B cell (primary cell): ENCODE results near the gene FRMD4A. TPM values are rescaled to one million over a fixed set of nuclear protein-coding genes. Genes with fewer than 3 reads are reported as not detected.

Experiments used
- ATAC-seq: fragments of 200-7000 bp; cut with Tn5 transposase; one replicate; pipeline ENCODE4 v1.10.0; 2021; ENCODE audit warnings: low read depth, mild to moderate bottlenecking, moderate number of reproducible peaks, moderate library complexity
- CTCF ChIA-PET: fragments of 350-600 bp; sonication (Branson Sonifier 250); formaldehyde crosslinking; loops from one replicate; lab custom pipeline; 2021; ENCODE audit warnings: antibody characterized with exemption, inconsistent platforms; lab: Charles Lee
- POLR2A ChIA-PET: fragments of 350-600 bp; sonication (Branson Sonifier 250); formaldehyde crosslinking; loops from one replicate; lab custom pipeline; 2021; ENCODE audit warnings: antibody characterized with exemption; lab: Charles Lee
- DNase-seq: peaks from one replicate; pipeline ENCODE4 v3.0.0; 2013
- H2AFZ ChIP-seq: 2 replicates; pipeline ENCODE4 v1.6.1; 2012; ENCODE audit warnings: mild to moderate bottlenecking, low read depth, low read length; ENCODE audit not compliant: insufficient read depth, poor library complexity, severe bottlenecking
- H3K27ac ChIP-seq, 2 donors: 1 replicate in 1 of 2; 2 replicates in 1 of 2; pipeline ENCODE4 v1.5.1; 2012 to 2013; ENCODE audit warnings: low read length in 2 of 2, mild to moderate bottlenecking in 2 of 2, moderate library complexity in 1 of 2
- H3K27me3 ChIP-seq, 4 experiments: fragments of 200-600 bp in 1 of 4; sonication (generic) in 1 of 4; replicated peaks in 1 of 4; 1 replicate in 2 of 4; 2 replicates in 2 of 4; pipeline versions ENCODE4 v1.6.1 to v1.7.0; 2013 to 2016; ENCODE audit warnings: low read length in 3 of 4, mild to moderate bottlenecking in 2 of 4, mixed read lengths in 1 of 4, moderate library complexity in 1 of 4; ENCODE audit not compliant: insufficient read depth in 4 of 4, control insufficient read depth in 3 of 4; ENCODE audit errors: control extremely low read depth in 1 of 4
- H3K36me3 ChIP-seq, 2 experiments: replicated peaks in 1 of 2; 1 replicate in 1 of 2; 2 replicates in 1 of 2; pipeline versions ENCODE4 v1.6.1 to v1.7.1; 2013; ENCODE audit warnings: low read length in 1 of 2; ENCODE audit not compliant: insufficient read depth in 2 of 2, control insufficient read depth in 1 of 2; ENCODE audit errors: control extremely low read depth in 1 of 2, extremely low read depth in 1 of 2
- H3K4me1 ChIP-seq, 2 donors: fragments of 200-600 bp in 1 of 2; sonication (generic) in 1 of 2; 1 replicate in 1 of 2; 2 replicates in 1 of 2; pipeline versions ENCODE4 v1.5.1 to v1.6.1; 2013 to 2017; ENCODE audit warnings: low read length in 2 of 2; ENCODE audit not compliant: control insufficient read depth in 2 of 2, insufficient read depth in 2 of 2
- H3K4me2 ChIP-seq: replicated peaks from 2 replicates; pipeline ENCODE3; 2012; ENCODE audit warnings: mild to moderate bottlenecking, low read depth, low read length; ENCODE audit not compliant: poor library complexity, severe bottlenecking
- H3K4me3 ChIP-seq, 5 experiments: fragments of 200-600 bp in 1 of 5; sonication (generic) in 1 of 5; 1 replicate in 3 of 5; 2 replicates in 2 of 5; pipeline versions ENCODE4 v1.5.1 to v1.7.0; 2011 to 2016; ENCODE audit warnings: low read length in 4 of 5, mild to moderate bottlenecking in 4 of 5, low read depth in 2 of 5, control low read depth in 1 of 5, moderate library complexity in 1 of 5; ENCODE audit not compliant: insufficient read depth in 1 of 5; ENCODE audit errors: control extremely low read depth in 1 of 5, extremely low read depth in 1 of 5
- H3K79me2 ChIP-seq: fragments of 200-600 bp; sonication (generic); one replicate; pipeline ENCODE4 v1.6.0; 2016; ENCODE audit warnings: low read length; ENCODE audit not compliant: control insufficient read depth, insufficient read depth
- H3K9ac ChIP-seq: fragments of 200-600 bp; sonication (generic); 2 replicates; pipeline ENCODE4 v1.6.1; 2017; ENCODE audit warnings: mild to moderate bottlenecking, low read length, moderate library complexity
- H3K9me3 ChIP-seq, 3 donors: one replicate each; pipeline versions ENCODE4 v1.6.1 to v1.7.1; 2013; ENCODE audit warnings: low read length in 2 of 3; ENCODE audit not compliant: control insufficient read depth in 2 of 3, insufficient read depth in 1 of 3; ENCODE audit errors: control extremely low read depth in 1 of 3
- H4K20me1 ChIP-seq: 2 replicates; pipeline ENCODE4 v1.6.0; 2012; ENCODE audit warnings: mild to moderate bottlenecking, low read length; ENCODE audit not compliant: insufficient read depth, control insufficient read depth, poor library complexity, severe bottlenecking
- H3K27ac Mint-ChIP-seq: one replicate; pipeline ENCODE4 v1.8.0; 2021; ENCODE audit warnings: mixed read lengths
- H3K27me3 Mint-ChIP-seq: one replicate; pipeline ENCODE4 v1.8.0; 2021; ENCODE audit warnings: mixed read lengths
- H3K4me1 Mint-ChIP-seq: one replicate; pipeline ENCODE4 v1.8.0; 2021; ENCODE audit warnings: mixed read lengths
- H3K4me3 Mint-ChIP-seq: one replicate; pipeline ENCODE4 v1.8.0; 2021; ENCODE audit warnings: mixed read lengths
- H3K9me3 Mint-ChIP-seq: one replicate; pipeline ENCODE4 v1.8.0; 2022; ENCODE audit warnings: mixed read lengths; ENCODE audit not compliant: insufficient read depth
- EZH2 ChIP-seq: IDR thresholded peaks from 2 replicates; pipeline ENCODE4 v1.6.1; 2012; ENCODE audit warnings: borderline replicate concordance, low read depth, mild to moderate bottlenecking, moderate library complexity, low read length; ENCODE audit not compliant: insufficient read depth, poor library complexity, severe bottlenecking
- WGBS: methylation state at CpG from one replicate; pipeline ENCODE4 v1.1.5; 2013; ENCODE audit warnings: missing lambda C conversion rate; ENCODE audit not compliant: insufficient coverage; 5-methylcytosine and 5-hydroxymethylcytosine counted together
- intact Hi-C: fragments of 100-400 bp; cut with micrococcal nuclease; formaldehyde crosslinking; loops from one replicate; pipeline ENCODE4 v1.10.0; 2022
- polyA plus RNA-seq: library from polyadenylated mRNA; depleted of rRNA; stranded (reverse); fragments of >200 nt; gene quantifications from 2 replicates; pipeline ENCODE4 v1.2.3, GENCODE V29; 2012
- total RNA-seq, 2 donors: library from RNA; stranded (reverse); fragments of 120-200 nt in 1 of 2; gene quantifications; 1 replicate in 1 of 2; 2 replicates in 1 of 2; pipeline versions ENCODE4 v1.2.3 to v1.2.4, GENCODE V29; 2013 to 2022
- TF ChIP-seq, protein P1 (sequence below): fragments of 200-600 bp; IDR thresholded peaks from one replicate; pipeline ENCODE4 v1.8.0; 2022; ENCODE audit warnings: antibody characterized with exemption, mild to moderate bottlenecking

Gene FRMD4A
- total and polyA plus RNA-seq, 2 donors (not counting 1 experiment from before 2014, with no cell fraction given) = 0.76 to 3.4 TPM

DNA sequence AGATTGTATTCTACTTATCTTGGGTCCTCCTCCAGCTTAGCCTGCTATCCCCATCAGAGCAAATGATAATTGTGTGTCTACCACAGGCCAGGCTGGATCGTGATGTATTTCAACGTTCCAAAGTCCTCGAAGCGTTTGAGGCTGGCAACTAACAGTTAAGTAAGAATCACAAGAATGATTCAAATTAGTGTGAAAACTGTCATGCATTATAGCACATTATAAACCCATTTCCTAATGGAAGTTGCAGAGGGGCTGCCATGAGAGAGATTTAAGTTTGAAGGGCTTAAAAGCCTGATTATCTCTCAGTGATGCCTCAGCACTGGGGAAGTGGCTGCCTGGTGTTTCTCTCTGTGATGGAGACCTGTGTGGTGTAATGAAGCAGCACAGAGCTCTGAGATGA lies 119.1 kb downstream of the FRMD4A start:
- Mint-ChIP-seq H3K9me3 (no peaks in the 10 kb centered on the region), H3K4me3 (no peak overlapping the region), H3K27ac (no peak overlapping the region), H3K4me1 (peaks cover 2% of the 10 kb centered on the region), H3K27me3 (peaks cover 32% of the 10 kb centered on the region)
- POLR2A ChIA-PET = no interaction called here
- H3K27me3 ChIP-seq = peaks cover 0 to 9% (median 0%) of the 10 kb centered on the region in 4 experiments
- CTCF ChIA-PET = interaction anchor here (1.0 to 1.1 kb wide), 2 partner anchors 13 to 15 kb away, joined by 3 read pairs; no protein-coding TSS in a partner anchor
- ATAC-seq (no peak), DNase-seq (no peak)
- H2AFZ ChIP-seq = no peak overlapping the region
- WGBS = no CpG with 5 or more reads among the region's 4 CpGs
- no peaks in the 10 kb centered on the region for H3K4me1 ChIP-seq
- no peaks in the 10 kb centered on the region for H3K36me3 ChIP-seq
- TF ChIP-seq EZH2 = no peak
- TF ChIP-seq, protein P1, sequence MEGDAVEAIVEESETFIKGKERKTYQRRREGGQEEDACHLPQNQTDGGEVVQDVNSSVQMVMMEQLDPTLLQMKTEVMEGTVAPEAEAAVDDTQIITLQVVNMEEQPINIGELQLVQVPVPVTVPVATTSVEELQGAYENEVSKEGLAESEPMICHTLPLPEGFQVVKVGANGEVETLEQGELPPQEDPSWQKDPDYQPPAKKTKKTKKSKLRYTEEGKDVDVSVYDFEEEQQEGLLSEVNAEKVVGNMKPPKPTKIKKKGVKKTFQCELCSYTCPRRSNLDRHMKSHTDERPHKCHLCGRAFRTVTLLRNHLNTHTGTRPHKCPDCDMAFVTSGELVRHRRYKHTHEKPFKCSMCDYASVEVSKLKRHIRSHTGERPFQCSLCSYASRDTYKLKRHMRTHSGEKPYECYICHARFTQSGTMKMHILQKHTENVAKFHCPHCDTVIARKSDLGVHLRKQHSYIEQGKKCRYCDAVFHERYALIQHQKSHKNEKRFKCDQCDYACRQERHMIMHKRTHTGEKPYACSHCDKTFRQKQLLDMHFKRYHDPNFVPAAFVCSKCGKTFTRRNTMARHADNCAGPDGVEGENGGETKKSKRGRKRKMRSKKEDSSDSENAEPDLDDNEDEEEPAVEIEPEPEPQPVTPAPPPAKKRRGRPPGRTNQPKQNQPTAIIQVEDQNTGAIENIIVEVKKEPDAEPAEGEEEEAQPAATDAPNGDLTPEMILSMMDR = no peak
- no peaks in the 10 kb centered on the region for H3K79me2 ChIP-seq
- H3K4me2 ChIP-seq = no peak overlapping the region
- H3K4me3 ChIP-seq = no peak overlapping the region
- no peak overlapping the region for H3K27ac ChIP-seq
- H3K9ac ChIP-seq = no peak overlapping the region
- peaks cover 0 to 7% (median 0%) of the 10 kb centered on the region in 3 donors for H3K9me3 ChIP-seq
- intact Hi-C loops = no loop called here
- no peaks in the 10 kb centered on the region for H4K20me1 ChIP-seq

DNA sequence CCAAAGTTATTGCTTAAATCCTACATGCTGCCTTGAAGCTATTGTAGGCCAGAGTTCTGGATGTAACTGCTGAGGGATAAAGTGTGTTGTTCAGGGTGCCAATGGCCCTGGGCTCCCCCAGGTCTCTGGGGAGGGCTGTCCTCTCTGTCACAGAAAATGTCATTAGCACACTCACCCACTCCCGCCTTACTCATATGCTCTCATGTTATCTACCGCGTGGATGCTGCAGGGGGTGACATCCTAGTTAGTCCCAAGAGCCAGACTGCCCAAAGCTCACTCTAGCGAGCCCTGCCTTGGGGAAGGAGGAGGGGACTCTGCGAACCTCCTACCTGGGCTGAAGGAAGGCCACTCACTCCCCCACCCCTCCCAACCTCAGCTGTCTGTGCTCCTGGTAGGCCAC lies 122.5 kb downstream of the FRMD4A start:
- no peak for TF ChIP-seq EZH2
- TF ChIP-seq, protein P1 = no peak
- H3K36me3 ChIP-seq = no peaks in the 10 kb centered on the region
- Mint-ChIP-seq H3K27ac (no peak overlapping the region), H3K9me3 (no peaks in the 10 kb centered on the region), H3K4me1 (no peaks in the 10 kb centered on the region), H3K4me3 (no peak overlapping the region), H3K27me3 (peaks cover 26% of the 10 kb centered on the region)
- H2AFZ ChIP-seq = no peak overlapping the region
- H3K27ac ChIP-seq = no peak overlapping the region
- ChIA-PET CTCF (interaction anchor here (0.8 kb wide), 1 partner anchor 7 kb away, joined by 3 read pairs; no protein-coding TSS in a partner anchor), POLR2A (no interaction called here)
- 89% methylated on average over 3 of the region's 5 CpGs for WGBS
- H3K79me2 ChIP-seq = no peaks in the 10 kb centered on the region
- ATAC-seq (no peak), DNase-seq (no peak)
- H3K9ac ChIP-seq = no peak overlapping the region
- H3K27me3 ChIP-seq = peaks cover 0 to 9% (median 0%) of the 10 kb centered on the region in 4 experiments
- peaks cover 0 to 3% (median 0%) of the 10 kb centered on the region in 3 donors for H3K9me3 ChIP-seq
- H3K4me2 ChIP-seq = no peak overlapping the region
- H4K20me1 ChIP-seq = no peaks in the 10 kb centered on the region
- H3K4me3 ChIP-seq = no peak overlapping the region
- intact Hi-C loops = no loop called here
- H3K4me1 ChIP-seq = no peaks in the 10 kb centered on the region
